ENCODE results near the gene CDX1.
A peak's percentile ranks its signal among the peaks of the same experiment; 100 is the strongest.

The CDX1 gene

DNA sequence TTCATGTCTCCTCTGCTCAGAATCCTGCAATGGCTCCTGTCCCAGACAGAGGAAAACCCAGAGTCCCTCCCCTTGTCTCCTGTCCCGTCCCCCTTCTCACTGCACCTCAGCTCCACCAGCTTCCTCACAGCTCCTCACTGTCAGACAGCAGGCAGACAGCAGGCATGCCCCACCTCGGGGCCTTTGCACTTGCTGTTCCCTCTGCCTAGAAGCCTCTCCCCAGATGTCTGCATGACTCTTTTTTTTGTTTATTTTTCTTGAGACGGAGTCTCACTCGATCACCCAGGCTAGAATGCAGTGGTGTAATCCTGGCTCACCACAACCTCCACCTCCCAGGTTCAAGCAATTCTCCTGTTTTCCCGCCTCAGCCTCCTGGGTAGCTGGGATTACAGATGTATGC lies 14.4 kb downstream of the CDX1 start:
- Histone ChIP-seq H3K9ac (ENCODE audit: low read length) (no peak overlapping the region), H3K4me1 (ENCODE audit: control insufficient read depth, low read depth, low read length) (peaks cover 11% of the 10 kb centered on the region), H3K9me3 (ENCODE audit: control insufficient read depth, low read depth, low read length) (no peaks in the 10 kb centered on the region), H3K4me3 (ENCODE audit: low read length) (no peak overlapping the region), H3K27ac (ENCODE audit: low read length) (no peak overlapping the region), H3K27me3 (ENCODE audit: control insufficient read depth, insufficient read depth, low read length) (peaks cover 22% of the 10 kb centered on the region), H3K36me3 (ENCODE audit: control insufficient read depth, low read depth, low read length) (no peaks in the 10 kb centered on the region)

GRCh38 chr5:150181766-150182545 lies 15.4 kb downstream of the CDX1 start:
- no peaks in the 10 kb centered on the region for H3K9me3 ChIP-seq (ENCODE audit: control insufficient read depth, low read depth, low read length)
- no peak overlapping the region for H3K27ac ChIP-seq (ENCODE audit: low read length)
- peaks cover 32% of the 10 kb centered on the region for H3K27me3 ChIP-seq (ENCODE audit: control insufficient read depth, insufficient read depth, low read length)
- peaks cover 12% of the 10 kb centered on the region for H3K4me1 ChIP-seq (ENCODE audit: control insufficient read depth, low read depth, low read length)
- no peak overlapping the region for H3K9ac ChIP-seq (ENCODE audit: low read length)
- no peak overlapping the region for H3K4me3 ChIP-seq (ENCODE audit: low read length)
- H3K36me3 ChIP-seq (ENCODE audit: control insufficient read depth, low read depth, low read length) = no peaks in the 10 kb centered on the region

DNA sequence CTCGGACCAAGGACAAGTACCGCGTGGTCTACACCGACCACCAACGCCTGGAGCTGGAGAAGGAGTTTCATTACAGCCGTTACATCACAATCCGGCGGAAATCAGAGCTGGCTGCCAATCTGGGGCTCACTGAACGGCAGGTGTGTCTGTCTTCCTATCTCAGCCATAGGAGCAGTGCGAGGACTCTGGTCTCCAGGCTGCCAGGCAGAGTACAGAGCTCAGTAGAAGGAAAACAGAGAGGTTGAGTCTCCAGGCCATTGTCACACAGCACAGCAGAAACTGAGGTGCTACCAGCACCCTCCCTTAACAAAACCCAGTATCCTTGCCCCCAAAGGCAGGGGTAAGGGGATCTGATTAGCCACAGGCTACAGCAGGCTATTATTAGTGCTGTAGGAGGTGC lies 16.2 kb downstream of the CDX1 start:
- Histone ChIP-seq H3K36me3 (ENCODE audit: control insufficient read depth, low read depth, low read length) (no peaks in the 10 kb centered on the region), H3K27me3 (ENCODE audit: control insufficient read depth, insufficient read depth, low read length) (peaks cover 40% of the 10 kb centered on the region), H3K4me3 (ENCODE audit: low read length) (no peak overlapping the region), H3K4me1 (ENCODE audit: control insufficient read depth, low read depth, low read length) (peaks cover 12% of the 10 kb centered on the region), H3K9me3 (ENCODE audit: control insufficient read depth, low read depth, low read length) (no peaks in the 10 kb centered on the region), H3K9ac (ENCODE audit: low read length) (no peak overlapping the region), H3K27ac (ENCODE audit: low read length) (no peak overlapping the region)

GRCh38 chr5:150183436-150183835 lies 16.9 kb downstream of the CDX1 start:
- Histone ChIP-seq H3K27me3 (ENCODE audit: control insufficient read depth, insufficient read depth, low read length) (peaks cover 47% of the 10 kb centered on the region), H3K27ac (ENCODE audit: low read length) (no peak overlapping the region), H3K4me1 (ENCODE audit: control insufficient read depth, low read depth, low read length) (peaks cover 12% of the 10 kb centered on the region), H3K4me3 (ENCODE audit: low read length) (no peak overlapping the region), H3K9me3 (ENCODE audit: control insufficient read depth, low read depth, low read length) (no peaks in the 10 kb centered on the region), H3K9ac (ENCODE audit: low read length) (no peak overlapping the region), H3K36me3 (ENCODE audit: control insufficient read depth, low read depth, low read length) (no peaks in the 10 kb centered on the region)

- H3K4me3 ChIP-seq (ENCODE audit: low read length) = no peak overlapping the region
- H3K9ac ChIP-seq (ENCODE audit: low read length) = no peak overlapping the region
- no peak overlapping the region for H3K27ac ChIP-seq (ENCODE audit: low read length)
- peaks cover 12% of the 10 kb centered on the region for H3K4me1 ChIP-seq (ENCODE audit: control insufficient read depth, low read depth, low read length)
- H3K9me3 ChIP-seq (ENCODE audit: control insufficient read depth, low read depth, low read length) = no peaks in the 10 kb centered on the region
- H3K27me3 ChIP-seq (ENCODE audit: control insufficient read depth, insufficient read depth, low read length) = peaks cover 52% of the 10 kb centered on the region
- H3K36me3 ChIP-seq (ENCODE audit: control insufficient read depth, low read depth, low read length) = no peaks in the 10 kb centered on the region
These were observed 17.4 kb downstream of the CDX1 start for GRCh38 chr5:150184006-150184405.

GRCh38 chr5:150184990-150185912 lies 18.7 kb downstream of the CDX1 start:
- peaks cover 65% of the 10 kb centered on the region for H3K27me3 ChIP-seq (ENCODE audit: control insufficient read depth, insufficient read depth, low read length)
- no peak overlapping the region for H3K9ac ChIP-seq (ENCODE audit: low read length)
- no peak overlapping the region for H3K27ac ChIP-seq (ENCODE audit: low read length)
- peaks cover 12% of the 10 kb centered on the region for H3K4me1 ChIP-seq (ENCODE audit: control insufficient read depth, low read depth, low read length)
- no peaks in the 10 kb centered on the region for H3K9me3 ChIP-seq (ENCODE audit: control insufficient read depth, low read depth, low read length)
- H3K36me3 ChIP-seq (ENCODE audit: control insufficient read depth, low read depth, low read length) = no peaks in the 10 kb centered on the region
- H3K4me3 ChIP-seq (ENCODE audit: low read length) = no peak overlapping the region

DNA sequence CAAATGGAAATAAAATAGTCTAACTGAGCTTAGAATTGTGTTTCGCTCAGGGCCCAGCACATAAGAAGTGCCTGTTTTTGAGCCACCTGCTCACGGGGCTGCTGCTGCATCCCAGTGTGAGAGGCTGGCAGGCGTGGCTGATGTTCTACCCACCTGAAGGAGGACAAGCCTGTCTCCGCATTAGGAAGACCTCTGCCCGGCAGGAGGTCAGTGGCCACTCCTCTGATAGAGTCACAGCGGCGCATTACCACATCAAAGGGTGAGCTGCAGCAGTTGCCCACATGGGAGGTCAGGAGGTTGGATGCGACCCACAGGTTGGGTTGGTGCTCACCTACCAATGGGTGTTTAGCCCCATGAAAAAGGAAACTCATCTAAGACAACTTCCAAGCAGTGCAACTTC lies 19.6 kb downstream of the CDX1 start:
- H3K9me3 ChIP-seq (ENCODE audit: control insufficient read depth, low read depth, low read length) = no peaks in the 10 kb centered on the region
- H3K36me3 ChIP-seq (ENCODE audit: control insufficient read depth, low read depth, low read length) = no peaks in the 10 kb centered on the region
- H3K27me3 ChIP-seq (ENCODE audit: control insufficient read depth, insufficient read depth, low read length) = peaks cover 74% of the 10 kb centered on the region
- peaks cover 12% of the 10 kb centered on the region for H3K4me1 ChIP-seq (ENCODE audit: control insufficient read depth, low read depth, low read length)
- no peak overlapping the region for H3K4me3 ChIP-seq (ENCODE audit: low read length)
- no peak overlapping the region for H3K27ac ChIP-seq (ENCODE audit: low read length)
- H3K9ac ChIP-seq (ENCODE audit: low read length) = no peak overlapping the region

GRCh38 chr5:150186897-150187296 lies 20.3 kb downstream of the CDX1 start:
- Histone ChIP-seq H3K4me1 (ENCODE audit: control insufficient read depth, low read depth, low read length) (peaks cover 12% of the 10 kb centered on the region), H3K27ac (ENCODE audit: low read length) (no peak overlapping the region), H3K27me3 (ENCODE audit: control insufficient read depth, insufficient read depth, low read length) (peaks cover 81% of the 10 kb centered on the region), H3K9me3 (ENCODE audit: control insufficient read depth, low read depth, low read length) (no peaks in the 10 kb centered on the region), H3K9ac (ENCODE audit: low read length) (no peak overlapping the region), H3K36me3 (ENCODE audit: control insufficient read depth, low read depth, low read length) (no peaks in the 10 kb centered on the region), H3K4me3 (ENCODE audit: low read length) (no peak overlapping the region)

DNA sequence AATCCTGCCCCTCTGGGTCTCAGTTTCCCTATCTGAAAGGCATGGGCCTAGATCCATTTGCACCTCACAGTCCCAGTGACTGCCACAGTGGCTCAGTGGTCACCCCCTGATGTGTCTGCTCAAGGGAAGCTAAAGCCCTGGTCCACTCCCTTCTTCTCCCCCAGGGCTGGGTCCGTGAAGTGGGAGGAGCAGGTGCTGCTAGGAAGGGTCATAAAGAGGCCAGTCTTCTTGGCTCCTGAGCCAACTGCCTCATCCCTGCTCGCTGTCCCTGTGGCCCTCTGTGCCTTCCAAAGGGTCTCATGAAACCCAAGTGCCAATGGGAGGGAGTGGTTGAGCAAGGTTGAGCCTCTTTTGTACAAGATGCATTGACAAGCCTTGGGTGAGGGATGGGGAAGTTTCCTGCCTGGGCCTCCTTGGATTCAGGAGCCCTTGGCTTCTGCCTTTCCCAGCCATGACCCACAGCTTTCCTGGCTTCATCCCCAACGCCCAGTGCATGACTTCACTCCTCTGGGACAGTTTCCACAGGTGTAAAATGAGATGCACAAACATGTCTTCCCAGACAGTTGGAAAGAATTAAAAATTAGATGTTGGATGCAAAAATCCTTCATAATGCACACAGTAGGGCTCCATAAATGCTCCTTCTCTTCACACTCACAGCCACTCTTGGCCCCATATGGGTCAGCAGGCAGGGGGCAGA lies 21.7 kb downstream of the CDX1 start:
- Histone ChIP-seq H3K9ac (ENCODE audit: low read length) (no peak overlapping the region), H3K27ac (ENCODE audit: low read length) (no peak overlapping the region), H3K4me1 (ENCODE audit: control insufficient read depth, low read depth, low read length) (peaks cover 12% of the 10 kb centered on the region)

DNA sequence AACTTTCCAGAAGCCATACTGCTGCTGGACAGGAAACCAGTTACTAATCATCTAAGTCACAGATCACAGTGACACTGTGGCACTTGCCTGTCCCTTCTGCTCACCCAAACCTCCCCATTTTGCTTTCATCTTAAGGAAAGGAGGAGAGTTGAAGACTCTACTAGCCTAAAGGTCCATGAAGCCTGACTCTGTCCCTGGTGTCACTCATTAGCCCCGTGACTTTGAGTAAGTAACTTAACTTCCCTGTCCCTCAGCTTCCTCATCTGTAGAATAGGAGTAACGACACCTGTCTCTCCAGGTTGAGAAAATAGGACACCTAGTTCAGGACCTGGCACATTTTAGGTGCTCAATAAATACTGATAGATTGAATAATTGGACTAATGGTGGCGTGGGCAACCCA lies 22.7 kb downstream of the CDX1 start:
- Histone ChIP-seq H3K36me3 (ENCODE audit: control insufficient read depth, low read depth, low read length) (no peaks in the 10 kb centered on the region), H3K27me3 (ENCODE audit: control insufficient read depth, insufficient read depth, low read length) (peaks cover 82% of the 10 kb centered on the region), H3K27ac (ENCODE audit: low read length) (no peak overlapping the region), H3K4me3 (ENCODE audit: low read length) (peak overlapping the region; percentile 55), H3K9ac (ENCODE audit: low read length) (no peak overlapping the region), H3K9me3 (ENCODE audit: control insufficient read depth, low read depth, low read length) (no peaks in the 10 kb centered on the region), H3K4me1 (ENCODE audit: control insufficient read depth, low read depth, low read length) (peaks cover 12% of the 10 kb centered on the region)

More for the DNA sequence above, 21.7 kb downstream of the CDX1 start:
- H3K36me3 ChIP-seq (ENCODE audit: control insufficient read depth, low read depth, low read length) = no peaks in the 10 kb centered on the region
- H3K27me3 ChIP-seq (ENCODE audit: control insufficient read depth, insufficient read depth, low read length) = peaks cover 89% of the 10 kb centered on the region
- no peak overlapping the region for H3K4me3 ChIP-seq (ENCODE audit: low read length)
- no peaks in the 10 kb centered on the region for H3K9me3 ChIP-seq (ENCODE audit: control insufficient read depth, low read depth, low read length)

- Histone ChIP-seq H3K9ac (ENCODE audit: low read length) (no peak within 1 kb of the TSS), H3K4me1 (ENCODE audit: control insufficient read depth, low read depth, low read length) (peaks cover 12% of the 10 kb centered on the region), H3K9me3 (ENCODE audit: control insufficient read depth, low read depth, low read length) (no peaks in the 10 kb centered on the region), H3K27ac (ENCODE audit: low read length) (no peak within 1 kb of the TSS), H3K36me3 (ENCODE audit: control insufficient read depth, low read depth, low read length) (no peaks in the 10 kb centered on the region), H3K27me3 (ENCODE audit: control insufficient read depth, insufficient read depth, low read length) (peaks cover 76% of the 10 kb centered on the region), H3K4me3 (ENCODE audit: low read length) (peak within 1 kb of the TSS; percentile 55)
These were observed 23.3 kb downstream of the CDX1 start, which contains the start of gene SLC6A7 for GRCh38 chr5:150189728-150190502. Gene SLC6A7 (plus strand): TSS chr5:150190062. CDS start chr5:150190328, 266 bp downstream.

Measured in iPS-18a (cell line).